Neural crest cell (in vitro differentiated cells): Measurements from ENCODE around the gene PRSS1. TPM values are rescaled to one million over a fixed set of nuclear protein-coding genes. Genes with fewer than 3 reads are reported as not detected.

Source experiments
- DNase-seq: peaks from one replicate; pipeline ENCODE4 v3.0.0; 2021; ENCODE audit warnings: low read depth, mixed read lengths, low spot score
- H3K27ac Mint-ChIP-seq: one replicate; pipeline ENCODE4 v1.8.0; 2021; ENCODE audit warnings: mild to moderate bottlenecking, mixed read lengths; ENCODE audit not compliant: unreplicated experiment
- H3K27me3 Mint-ChIP-seq: 2 replicates; pipeline ENCODE4 v1.8.0; 2021; ENCODE audit warnings: low read depth, mild to moderate bottlenecking, mixed read lengths
- H3K36me3 Mint-ChIP-seq: 2 replicates; pipeline ENCODE4 v1.8.0; 2021; ENCODE audit warnings: low read depth, mild to moderate bottlenecking, mixed read lengths
- H3K4me1 Mint-ChIP-seq: 2 replicates; pipeline ENCODE4 v1.8.0; 2021; ENCODE audit warnings: mixed read lengths
- H3K4me3 Mint-ChIP-seq: one replicate; pipeline ENCODE4 v1.8.0; 2021; ENCODE audit warnings: mild to moderate bottlenecking, mixed read lengths
- H3K9me3 Mint-ChIP-seq: 2 replicates; pipeline ENCODE4 v1.8.0; 2021; ENCODE audit warnings: mixed read lengths
- total RNA-seq: library from RNA; stranded (reverse); gene quantifications from 2 replicates; pipeline ENCODE4 v1.2.1, GENCODE V29; 2021
- TF ChIP-seq, protein P1 (sequence below): fragments of 200-600 bp; sonication (generic); conservative IDR thresholded peaks from 2 replicates; pipeline ENCODE4 v1.5.0; 2021; ENCODE audit warnings: antibody characterized with exemption, mild to moderate bottlenecking

The PRSS1 gene
- total RNA-seq, 1 donor from 2014 or later = not detected

DNA sequence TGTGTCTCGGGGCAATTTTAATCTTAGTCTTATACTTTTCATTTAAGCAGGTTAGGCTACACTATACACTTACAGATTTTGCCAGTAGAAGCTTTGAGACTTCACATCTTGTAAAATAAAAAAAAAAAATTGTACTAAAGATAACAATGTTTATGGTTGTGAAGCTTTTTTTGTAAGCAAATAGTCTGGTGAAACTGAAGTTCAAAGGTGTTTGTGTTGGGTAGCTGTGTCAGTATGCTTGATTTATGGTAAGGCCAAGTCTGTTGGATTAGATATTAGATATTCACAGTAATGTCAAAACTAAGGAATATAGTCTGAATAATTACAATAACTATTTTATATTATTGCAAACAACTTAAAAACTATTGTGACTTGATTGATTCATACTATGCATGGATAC, 31.0 kb upstream of the PRSS1 start:
- Mint-ChIP-seq H3K27ac (no peak overlapping the region), H3K36me3 (no peaks in the 10 kb centered on the region), H3K4me3 (no peak overlapping the region)

DNA sequence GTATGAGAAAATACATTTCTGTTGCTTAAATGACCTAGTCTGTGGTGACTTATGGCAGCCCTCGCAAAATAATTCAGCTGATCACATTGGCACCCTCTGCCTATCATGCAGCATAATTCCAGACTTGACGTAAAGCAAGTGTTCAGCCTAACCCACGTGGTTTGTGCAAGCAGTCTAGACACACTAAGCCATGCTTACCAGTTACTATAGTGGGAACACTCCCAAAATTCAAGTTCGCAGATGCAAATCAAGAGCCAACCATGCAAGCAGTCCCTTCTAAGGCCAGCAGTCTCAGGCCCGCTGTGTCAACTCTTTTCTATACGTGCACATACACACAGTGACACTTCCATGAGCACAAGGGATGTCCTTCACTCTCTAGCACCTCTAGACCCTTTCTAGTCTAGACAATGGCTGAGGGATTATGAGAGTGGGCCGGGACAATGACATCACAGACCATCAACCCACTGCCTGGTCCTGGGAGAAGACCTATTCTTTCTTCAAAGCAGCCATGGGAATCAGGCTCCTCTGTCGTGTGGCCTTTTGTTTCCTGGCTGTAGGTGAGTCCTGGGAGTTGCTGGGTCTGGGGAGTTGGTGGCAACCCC, 29.0 kb upstream of the PRSS1 start:
- H3K36me3 Mint-ChIP-seq = no peaks in the 10 kb centered on the region
- H3K4me3 Mint-ChIP-seq = no peak overlapping the region
- no peaks in the 10 kb centered on the region for H3K9me3 Mint-ChIP-seq
- H3K27me3 Mint-ChIP-seq = peaks cover 2% of the 10 kb centered on the region
- no peak overlapping the region for H3K27ac Mint-ChIP-seq
- no peaks in the 10 kb centered on the region for H3K4me1 Mint-ChIP-seq
- DNase-seq = no peak
- TF ChIP-seq, protein P1, sequence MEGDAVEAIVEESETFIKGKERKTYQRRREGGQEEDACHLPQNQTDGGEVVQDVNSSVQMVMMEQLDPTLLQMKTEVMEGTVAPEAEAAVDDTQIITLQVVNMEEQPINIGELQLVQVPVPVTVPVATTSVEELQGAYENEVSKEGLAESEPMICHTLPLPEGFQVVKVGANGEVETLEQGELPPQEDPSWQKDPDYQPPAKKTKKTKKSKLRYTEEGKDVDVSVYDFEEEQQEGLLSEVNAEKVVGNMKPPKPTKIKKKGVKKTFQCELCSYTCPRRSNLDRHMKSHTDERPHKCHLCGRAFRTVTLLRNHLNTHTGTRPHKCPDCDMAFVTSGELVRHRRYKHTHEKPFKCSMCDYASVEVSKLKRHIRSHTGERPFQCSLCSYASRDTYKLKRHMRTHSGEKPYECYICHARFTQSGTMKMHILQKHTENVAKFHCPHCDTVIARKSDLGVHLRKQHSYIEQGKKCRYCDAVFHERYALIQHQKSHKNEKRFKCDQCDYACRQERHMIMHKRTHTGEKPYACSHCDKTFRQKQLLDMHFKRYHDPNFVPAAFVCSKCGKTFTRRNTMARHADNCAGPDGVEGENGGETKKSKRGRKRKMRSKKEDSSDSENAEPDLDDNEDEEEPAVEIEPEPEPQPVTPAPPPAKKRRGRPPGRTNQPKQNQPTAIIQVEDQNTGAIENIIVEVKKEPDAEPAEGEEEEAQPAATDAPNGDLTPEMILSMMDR = no peak

More for the DNA sequence above, 31.0 kb upstream of the PRSS1 start:
- DNase-seq = no peak
- TF ChIP-seq, protein P1 = no peak
- H3K9me3 Mint-ChIP-seq = no peaks in the 10 kb centered on the region
- no peaks in the 10 kb centered on the region for H3K4me1 Mint-ChIP-seq
- H3K27me3 Mint-ChIP-seq = peaks cover 5% of the 10 kb centered on the region

DNA sequence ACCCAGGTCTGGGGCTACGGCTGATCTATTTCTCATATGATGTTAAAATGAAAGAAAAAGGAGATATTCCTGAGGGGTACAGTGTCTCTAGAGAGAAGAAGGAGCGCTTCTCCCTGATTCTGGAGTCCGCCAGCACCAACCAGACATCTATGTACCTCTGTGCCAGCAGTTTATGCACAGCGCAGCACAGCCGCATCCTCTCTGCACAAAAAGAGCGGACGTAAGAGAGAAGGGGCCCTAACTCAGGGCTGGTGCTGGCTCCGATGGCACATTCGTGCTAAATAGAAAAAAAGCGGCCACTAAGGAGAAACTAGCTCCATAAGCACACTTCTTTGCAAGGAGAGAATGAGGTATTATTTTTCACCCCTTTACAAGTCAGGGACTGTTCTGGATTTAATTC, 28.3 kb upstream of the PRSS1 start:
- TF ChIP-seq, protein P1 = no peak
- no peak overlapping the region for H3K27ac Mint-ChIP-seq
- no peaks in the 10 kb centered on the region for H3K36me3 Mint-ChIP-seq
- no peaks in the 10 kb centered on the region for H3K9me3 Mint-ChIP-seq
- no peak overlapping the region for H3K4me3 Mint-ChIP-seq
- peaks cover 2% of the 10 kb centered on the region for H3K27me3 Mint-ChIP-seq
- no peak for DNase-seq
- no peaks in the 10 kb centered on the region for H3K4me1 Mint-ChIP-seq

DNA sequence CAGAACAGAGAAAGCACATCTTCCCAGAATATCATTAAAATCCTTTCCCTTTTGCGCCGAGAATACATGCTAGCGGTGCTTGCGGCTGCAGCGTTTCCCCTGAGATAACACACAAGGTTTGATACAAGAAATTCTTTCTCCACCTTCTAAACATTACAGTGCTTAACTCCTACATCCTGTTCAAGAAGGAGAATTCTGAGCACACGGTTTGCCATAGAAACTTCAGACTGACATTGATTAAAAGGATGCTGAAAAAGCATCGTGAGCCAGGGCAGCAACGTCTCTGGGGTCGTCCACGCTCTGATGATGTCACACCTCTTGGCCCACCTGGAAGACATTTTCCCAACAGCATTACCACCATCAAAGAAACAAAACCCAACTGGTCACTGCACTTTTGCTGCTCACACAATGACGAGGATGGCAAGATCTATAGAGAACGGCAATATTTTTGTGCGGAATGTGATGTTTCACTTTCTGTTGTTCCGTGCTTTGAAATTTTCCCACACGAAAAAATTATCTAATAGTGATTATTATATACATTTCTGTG, 27.0 kb upstream of the PRSS1 start:
- Mint-ChIP-seq H3K4me3 (no peak overlapping the region), H3K9me3 (no peaks in the 10 kb centered on the region), H3K36me3 (no peaks in the 10 kb centered on the region), H3K27me3 (peaks cover 2% of the 10 kb centered on the region), H3K4me1 (no peaks in the 10 kb centered on the region), H3K27ac (no peak overlapping the region)
- TF ChIP-seq, protein P1 = no peak
- DNase-seq = no peak

DNA sequence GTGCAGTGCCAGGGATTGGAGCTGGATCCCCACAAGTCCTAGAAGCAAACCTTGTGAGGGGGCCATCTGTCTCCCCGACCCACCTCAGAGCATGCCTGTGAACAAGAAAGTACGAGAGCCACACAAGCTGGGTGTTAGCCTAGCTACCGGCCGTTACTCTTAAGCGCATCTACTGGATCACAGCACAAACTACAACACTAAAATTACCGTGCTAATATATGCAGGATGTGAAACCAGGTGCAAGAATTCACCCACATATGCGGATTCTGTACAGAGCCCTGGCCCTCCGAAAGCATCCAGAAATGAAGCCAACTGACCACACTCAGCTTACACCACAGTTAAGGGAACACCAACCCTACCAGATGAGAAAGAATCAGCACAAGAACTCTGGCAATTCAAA, 16.0 kb upstream of the PRSS1 start:
- H3K4me1 Mint-ChIP-seq = no peaks in the 10 kb centered on the region
- TF ChIP-seq, protein P1 = no peak
- DNase-seq = no peak
- no peak overlapping the region for H3K27ac Mint-ChIP-seq
- H3K36me3 Mint-ChIP-seq = no peaks in the 10 kb centered on the region
- no peak overlapping the region for H3K4me3 Mint-ChIP-seq
- H3K9me3 Mint-ChIP-seq = peaks cover 2% of the 10 kb centered on the region
- H3K27me3 Mint-ChIP-seq = peaks cover 14% of the 10 kb centered on the region
